Right ventricle myocardium superior (tissue), 1 donor: ENCODE measurements around the gene P2RX1. TPM values are rescaled to one million over a fixed set of nuclear protein-coding genes. Genes with fewer than 3 reads are reported as not detected.
"Not testable (repeated sequence)": the region's sequence is repeated elsewhere in the genome, so short reads cannot be mapped to it uniquely, and the experiment has no call there.

Experiments used
- ATAC-seq: fragments of 200-7000 bp; cut with Tn5 transposase; one replicate; pipeline ENCODE4 v1.9.1; 2020; ENCODE audit warnings: mild to moderate bottlenecking; ENCODE audit not compliant: poor library complexity
- DNase-seq: peaks from one replicate; pipeline ENCODE4 v3.0.0-alpha.2; 2020
- intact Hi-C: fragments of 100-400 bp; cut with DNase I; formaldehyde crosslinking; loops from one replicate; pipeline ENCODE4 v1.11.2; 2022
- total RNA-seq: library from RNA; stranded (reverse); fragmentation: NEBNext Ultra II Directional; extraction: Animal tissue kit (Norgen Biotek cat#: 25700); gene quantifications from one replicate; pipeline ENCODE4 v1.2.1, GENCODE V29; 2021
- donor health status: DM: no; HTN: yes; CAD: no; lungs with severe emphysema.

The P2RX1 gene
- total RNA-seq, 1 donor from 2014 or later, result 0.08 TPM

DNA sequence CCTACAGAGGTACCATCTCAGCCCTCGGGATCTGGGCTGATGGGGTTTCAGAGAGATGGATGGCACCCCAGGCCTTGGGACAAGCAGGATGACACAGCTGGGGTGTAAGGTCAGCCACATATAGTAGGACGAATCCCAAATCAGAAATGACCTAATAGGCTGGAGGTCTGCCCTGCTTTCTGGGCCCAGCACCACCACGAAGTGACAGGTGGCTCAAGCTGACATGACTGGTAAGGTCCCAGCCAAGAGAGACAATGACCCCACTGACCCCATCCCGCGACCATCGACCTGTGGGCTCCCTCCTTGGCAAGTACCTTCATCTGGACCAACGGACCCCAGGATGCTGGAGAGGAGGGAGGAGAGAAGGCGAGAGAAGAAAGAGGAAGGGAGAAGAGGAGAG is 39.0 kb downstream of the P2RX1 start:
- DNase-seq (no peak), ATAC-seq (no peak)
- intact Hi-C loops, result no loop called here

DNA sequence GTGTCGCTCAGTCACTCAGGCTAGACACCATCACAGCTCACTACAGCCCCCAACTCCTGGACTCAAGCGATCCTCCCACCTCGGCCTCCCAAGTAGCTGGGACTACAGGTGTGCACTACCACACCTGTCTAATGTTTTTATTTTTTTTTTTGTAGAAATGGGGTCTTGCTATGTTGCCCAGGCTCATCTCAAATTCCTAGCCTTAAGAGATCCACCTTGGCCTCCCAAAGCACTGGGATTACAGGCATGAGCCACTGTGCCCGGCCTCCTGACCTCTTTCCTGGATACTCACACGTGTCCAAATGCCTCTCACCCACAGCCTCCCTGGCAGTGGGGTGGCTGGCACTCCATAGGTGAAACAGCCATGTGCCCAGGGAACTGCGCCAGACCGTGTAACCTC is 40.9 kb downstream of the P2RX1 start:
- intact Hi-C loops, result no loop called here
- no peak for ATAC-seq
- DNase-seq, result no peak

DNA sequence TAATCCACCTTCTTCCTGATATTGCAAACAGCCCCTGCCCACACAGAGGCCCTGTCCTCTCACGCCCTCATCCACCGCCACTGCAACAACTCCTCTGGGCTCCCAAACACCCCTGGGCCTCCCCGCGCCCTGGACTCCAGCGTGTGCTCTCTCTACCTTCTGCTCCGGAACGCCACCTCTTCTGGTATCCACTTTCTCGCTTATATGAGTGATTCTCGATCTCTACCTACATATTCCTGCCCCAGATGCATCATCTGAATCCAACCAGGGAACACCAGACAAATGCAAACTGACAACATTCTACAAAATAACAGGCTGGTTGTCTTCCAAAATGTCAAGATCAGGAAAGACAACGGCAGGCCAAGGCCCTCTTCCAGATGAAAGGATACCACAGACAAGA is 42.4 kb downstream of the P2RX1 start:
- ATAC-seq (no peak), DNase-seq (no peak)
- intact Hi-C loops, result no loop called here

DNA sequence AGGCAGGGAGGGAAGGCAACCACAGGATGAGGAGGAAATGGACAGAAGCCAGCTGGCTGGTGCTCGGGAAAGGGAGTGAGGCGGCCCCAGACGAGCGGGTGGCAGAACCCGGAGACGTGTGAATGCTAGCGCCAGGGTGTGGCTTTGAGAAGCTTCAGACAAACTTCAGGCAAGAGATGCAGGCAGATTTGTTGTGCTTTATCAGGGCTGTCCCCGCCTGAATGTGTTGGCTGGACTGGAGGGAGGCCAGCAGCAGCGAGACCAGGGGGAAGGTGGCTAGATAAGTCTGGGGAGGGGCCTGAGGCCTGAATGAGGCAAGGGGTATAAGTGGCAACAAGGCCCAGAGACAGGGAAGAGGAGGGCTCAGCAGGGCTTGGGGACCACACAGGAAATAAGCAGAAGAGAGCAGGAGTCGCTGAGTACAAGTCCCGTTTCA is 45.4 kb downstream of the P2RX1 start:
- ATAC-seq (no peak), DNase-seq (peak; percentile 59)
- intact Hi-C loops, result no loop called here

DNA sequence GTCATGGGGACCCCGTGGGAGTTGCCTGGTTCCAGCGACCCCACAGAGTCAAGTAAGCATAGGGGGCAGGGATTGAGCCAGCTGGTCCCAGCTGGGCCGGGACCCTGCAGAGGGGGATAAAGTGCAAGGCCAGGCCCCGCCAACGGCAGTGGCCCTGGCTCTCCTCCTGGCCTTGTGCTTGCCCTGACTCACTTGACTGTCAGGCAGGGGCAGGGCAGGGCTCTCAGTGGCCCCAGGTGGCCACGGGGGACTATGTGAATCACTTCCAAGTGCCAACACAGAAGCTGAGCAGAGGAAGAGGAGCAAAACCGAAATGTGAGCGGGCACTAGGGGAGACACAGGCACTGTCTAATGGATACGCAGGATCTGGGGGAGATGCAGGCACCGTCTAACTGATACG is 48.7 kb downstream of the P2RX1 start:
- ATAC-seq, result no peak
- intact Hi-C loops, result loop anchor here (5.0 to 10.0 kb wide), 2 partner anchors 45 to 137 kb away; no protein-coding TSS in a partner anchor
- no peak for DNase-seq

DNA sequence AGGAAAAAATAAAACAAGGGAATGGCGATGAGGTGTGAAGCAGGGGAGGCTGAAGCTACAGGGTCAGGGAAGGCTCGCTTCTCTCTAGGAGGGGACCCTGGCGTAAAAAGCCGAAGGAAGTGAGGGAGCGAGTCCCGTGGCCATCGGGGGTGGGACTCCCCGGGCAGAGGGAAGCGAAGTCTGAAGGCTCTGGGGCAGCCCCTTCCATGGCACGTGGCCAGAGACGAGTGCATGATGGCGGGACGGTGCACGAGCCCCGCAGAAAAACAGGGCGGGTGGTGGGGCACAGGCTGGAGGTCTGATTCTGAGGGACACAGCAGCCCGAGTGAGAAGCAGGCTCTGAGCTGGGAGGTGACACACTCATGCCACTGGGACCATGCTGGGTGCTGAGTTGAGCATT is 49.2 kb downstream of the P2RX1 start:
- ATAC-seq (no peak), DNase-seq (no peak)
- intact Hi-C loops, result loop anchor here (5.0 to 10.0 kb wide), 2 partner anchors 45 to 138 kb away; no protein-coding TSS in a partner anchor

DNA sequence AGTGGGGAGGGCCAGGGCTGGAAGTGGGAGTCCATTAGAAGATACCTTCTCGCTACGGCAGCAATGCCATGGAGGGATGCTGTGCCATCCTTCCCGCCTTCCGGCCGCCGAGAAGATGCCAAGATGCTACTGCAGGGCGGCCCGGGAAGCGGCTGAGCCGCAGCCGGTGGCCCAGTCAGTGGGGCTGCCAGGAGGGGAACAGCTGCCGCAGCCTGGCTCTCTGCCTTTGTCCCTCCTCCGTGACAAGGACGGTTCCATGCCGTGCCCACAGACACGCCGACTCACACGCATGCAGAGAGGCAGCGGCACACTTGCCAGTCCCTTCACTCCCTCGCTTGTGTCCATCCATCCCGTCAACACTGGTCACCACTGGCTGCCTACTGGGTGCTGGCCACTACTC is 50.0 kb downstream of the P2RX1 start:
- DNase-seq, result no peak
- intact Hi-C loops, result loop anchor here (5.0 to 10.0 kb wide), 2 partner anchors 46 to 139 kb away; no protein-coding TSS in a partner anchor
- no peak for ATAC-seq

DNA sequence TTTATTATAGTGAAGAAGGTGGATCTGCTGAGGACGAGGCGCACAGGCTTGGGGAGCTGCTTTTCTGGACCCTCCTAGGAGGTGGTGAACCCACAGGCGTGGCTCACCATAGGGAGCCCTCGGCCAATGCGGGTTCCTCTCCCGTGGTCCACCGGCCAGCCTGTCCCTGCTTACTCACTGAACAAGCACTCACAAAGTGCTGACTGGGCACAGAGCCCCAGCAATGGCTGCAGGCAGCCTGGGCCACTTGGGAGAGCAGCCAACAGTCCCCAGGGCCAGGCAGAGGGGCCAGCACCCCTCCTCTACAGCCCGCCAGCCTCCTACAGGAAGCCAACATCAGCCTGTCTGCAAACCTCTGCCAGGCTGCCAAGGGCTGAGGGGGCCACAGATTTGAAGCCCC is 51.1 kb downstream of the P2RX1 start:
- ATAC-seq, result peak; percentile 60
- DNase-seq, result no peak
- intact Hi-C loops, result loop anchor here (5.0 to 10.0 kb wide), 2 partner anchors 47 to 140 kb away; no protein-coding TSS in a partner anchor

DNA sequence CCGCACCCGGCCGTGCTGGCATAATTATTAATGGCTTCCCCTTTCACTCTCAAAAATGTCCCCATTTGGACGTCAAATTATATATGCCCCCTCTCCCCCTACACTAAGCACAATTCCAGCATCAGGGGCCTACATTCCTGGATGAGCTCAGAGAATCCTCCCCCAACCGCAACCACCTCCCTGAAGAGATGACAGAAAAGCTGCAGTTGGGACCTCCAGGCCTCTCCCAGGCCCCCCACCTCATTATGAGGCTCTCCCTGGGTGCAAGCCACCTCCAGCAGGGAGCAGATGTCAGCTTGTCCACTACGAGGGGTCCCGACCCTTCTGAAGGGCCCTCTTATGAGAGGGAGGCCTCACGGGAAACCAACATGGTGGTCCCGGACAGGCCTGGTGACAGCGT is 51.7 kb downstream of the P2RX1 start:
- no peak for ATAC-seq
- intact Hi-C loops, result loop anchor here (10.0 kb wide), 1 partner anchor 140 kb away; no protein-coding TSS in a partner anchor

DNA sequence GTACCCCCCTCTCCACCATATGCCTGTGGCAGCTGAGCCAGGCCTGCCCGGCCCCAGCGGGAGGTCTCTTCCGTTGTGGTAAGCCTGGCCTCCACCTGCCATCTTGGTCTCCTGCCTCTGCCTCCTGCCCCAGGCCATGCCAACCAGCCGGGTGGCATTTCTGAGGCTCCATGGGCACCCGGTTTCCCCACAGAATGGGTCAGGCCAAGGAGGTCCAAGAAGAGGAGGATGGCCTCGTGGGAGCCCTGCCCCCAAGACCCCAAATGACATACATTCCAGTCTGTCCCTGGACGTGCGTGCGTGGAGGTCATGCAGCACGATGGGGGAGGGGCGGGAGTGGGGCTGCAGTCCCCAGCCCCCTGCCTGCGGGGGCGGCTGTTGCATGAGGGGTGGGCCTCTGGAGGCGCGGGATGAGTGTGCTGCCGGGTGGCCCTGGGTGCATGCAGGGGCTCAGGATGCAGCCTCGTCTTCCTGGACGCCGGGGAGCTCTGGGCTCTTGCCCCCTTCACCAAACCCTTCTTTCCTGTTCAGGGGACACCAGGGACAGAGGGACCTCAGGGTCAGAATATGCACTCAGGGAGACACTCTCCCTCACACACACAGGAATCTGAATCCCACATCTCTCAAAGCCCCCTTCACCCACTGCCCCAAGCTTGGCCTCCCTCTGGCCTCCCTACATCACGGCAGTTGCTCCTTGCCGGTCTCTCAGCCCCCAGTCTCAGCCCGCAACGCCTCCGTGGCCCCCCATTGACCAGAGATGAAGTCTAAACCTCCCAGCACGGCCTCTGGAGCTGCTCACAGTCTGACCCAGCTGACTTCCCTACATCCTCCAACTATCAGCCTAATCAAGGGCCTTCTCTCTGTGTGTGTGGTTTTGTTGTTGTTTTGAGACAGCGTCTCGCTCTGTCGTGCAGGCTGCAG is 54.2 kb downstream of the P2RX1 start:
- ATAC-seq (no peak), DNase-seq (no peak)
- intact Hi-C loops, result loop anchor here (10.0 kb wide), 1 partner anchor 143 kb away; no protein-coding TSS in a partner anchor

More for the DNA sequence above, 51.7 kb downstream of the P2RX1 start:
- no peak for DNase-seq

DNA sequence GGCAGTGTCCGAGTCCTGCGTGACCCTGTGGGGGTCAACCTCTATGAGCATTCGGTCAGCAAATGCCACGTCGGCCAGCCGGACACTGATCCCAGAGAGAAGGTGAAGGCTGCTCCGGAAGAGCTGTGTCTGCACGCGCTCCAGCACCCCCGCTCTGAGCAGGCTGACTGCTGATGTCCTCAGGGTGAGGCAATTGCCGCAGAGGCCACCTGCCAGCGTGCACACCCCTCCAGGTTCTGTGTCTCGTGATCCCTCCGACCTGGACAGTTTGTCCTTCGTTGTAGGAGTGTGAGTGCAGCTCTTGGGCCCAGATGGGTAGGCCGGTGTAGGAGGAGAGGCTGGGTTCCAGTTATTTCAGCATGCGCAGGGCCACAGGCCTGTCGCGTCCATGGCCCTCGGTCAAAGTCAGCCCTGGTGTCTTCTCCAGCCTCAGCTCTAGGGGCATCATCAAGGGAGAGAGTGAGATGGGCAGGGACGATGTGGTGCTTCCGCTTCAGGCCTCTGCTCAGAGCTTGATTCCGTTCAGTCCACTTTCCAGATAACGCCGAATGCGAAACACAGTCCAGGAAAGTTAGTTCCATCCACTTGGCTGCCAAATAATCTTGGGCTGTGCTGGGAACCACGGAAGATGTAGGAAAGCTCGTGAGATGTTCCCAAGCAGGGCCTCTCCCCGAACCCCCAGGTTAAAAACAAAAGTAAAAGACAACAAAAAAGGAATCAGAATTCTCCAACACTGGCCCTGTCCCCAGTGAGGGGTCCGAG is 55.1 kb downstream of the P2RX1 start:
- DNase-seq (no peak), ATAC-seq (no peak)

DNA sequence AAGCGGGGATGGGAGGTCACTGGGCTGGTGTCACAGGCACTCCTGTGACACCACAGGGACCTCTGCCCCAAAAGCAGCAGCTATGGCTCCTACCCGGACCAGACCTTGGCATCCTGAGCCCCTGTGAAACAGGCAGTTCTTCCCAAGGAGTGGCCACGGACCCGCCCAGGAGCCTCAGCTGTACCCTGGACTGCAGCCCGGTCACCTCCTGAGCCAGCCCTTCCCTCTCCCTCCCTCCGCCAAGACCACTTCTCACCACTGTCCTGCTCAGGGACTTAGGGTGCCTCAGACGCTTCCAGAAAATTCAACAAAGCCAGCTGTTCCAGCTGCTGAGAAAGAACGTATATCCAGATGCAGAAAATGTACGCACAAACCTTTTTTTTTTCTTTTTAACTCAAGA is 56.3 kb downstream of the P2RX1 start:
- intact Hi-C loops, result loop anchor here (10.0 kb wide), 1 partner anchor 145 kb away; no protein-coding TSS in a partner anchor
- ATAC-seq (no peak), DNase-seq (no peak)

More for the DNA sequence above, 55.1 kb downstream of the P2RX1 start:
- intact Hi-C loops, result loop anchor here (10.0 kb wide), 1 partner anchor 144 kb away; no protein-coding TSS in a partner anchor

DNA sequence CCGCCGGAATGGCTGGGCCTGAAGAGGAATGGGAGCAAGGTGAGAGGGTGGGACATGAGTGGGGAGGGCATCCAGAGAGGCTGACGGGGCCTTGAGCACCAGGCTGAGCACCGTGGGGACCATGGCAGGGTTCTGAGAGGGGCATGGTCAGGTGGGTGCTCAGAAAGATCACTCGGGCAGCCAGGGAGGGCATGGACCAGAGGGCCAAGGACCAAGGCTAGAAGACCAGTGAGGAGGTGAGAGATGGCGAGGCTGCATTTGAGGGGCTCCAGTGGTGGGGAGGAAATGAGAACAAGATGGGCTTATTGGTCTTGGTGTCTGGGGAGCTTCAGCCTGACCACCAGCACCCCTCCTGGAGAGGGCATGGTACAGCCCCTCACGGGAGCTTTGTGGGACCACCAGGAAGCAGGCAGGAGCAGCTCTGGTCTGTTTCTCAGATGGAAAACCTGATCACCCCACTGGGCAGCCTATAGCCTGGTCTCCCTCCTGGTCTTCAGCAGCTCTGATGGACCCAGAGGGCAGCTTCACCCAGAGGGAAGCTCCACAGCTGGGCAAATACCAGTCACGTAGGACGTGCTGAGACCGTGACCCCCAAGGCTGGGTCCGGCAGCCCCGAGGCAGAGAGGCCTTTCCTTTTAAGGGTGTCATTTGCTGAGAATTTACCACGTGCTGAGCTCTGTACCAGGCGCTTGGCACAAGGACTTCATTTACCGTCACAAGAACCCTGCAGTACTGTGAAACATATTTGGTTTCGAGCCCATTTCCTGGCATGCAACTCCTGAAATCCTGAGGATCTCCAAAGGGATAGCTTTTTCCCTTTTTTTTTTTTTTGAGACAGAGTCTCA is 58.8 kb downstream of the P2RX1 start:
- intact Hi-C loops, result no loop called here
- no peak for DNase-seq
- ATAC-seq, result no peak

DNA sequence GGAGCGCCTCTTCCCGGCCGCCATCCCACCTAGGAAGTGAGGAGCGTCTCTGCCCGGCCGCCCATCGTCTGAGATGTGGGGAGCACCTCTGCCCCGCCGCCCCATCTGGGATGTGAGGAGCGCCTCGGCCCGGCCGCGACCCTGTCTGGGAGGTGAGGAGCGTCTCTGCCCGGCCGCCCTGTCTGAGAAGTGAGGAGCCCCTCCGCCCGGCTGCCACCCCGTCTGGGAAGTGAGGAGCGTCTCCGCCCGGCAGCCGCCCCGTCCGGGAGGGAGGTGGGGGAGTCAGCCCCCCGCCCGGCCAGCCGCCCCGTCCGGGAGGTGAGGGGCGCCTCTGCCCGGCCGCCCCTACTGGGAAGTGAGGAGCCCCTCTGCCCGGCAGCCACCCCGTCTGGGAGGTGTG is 62.1 kb downstream of the P2RX1 start:
- intact Hi-C loops, ATAC-seq, DNase-seq: not testable (repeated sequence)

DNA sequence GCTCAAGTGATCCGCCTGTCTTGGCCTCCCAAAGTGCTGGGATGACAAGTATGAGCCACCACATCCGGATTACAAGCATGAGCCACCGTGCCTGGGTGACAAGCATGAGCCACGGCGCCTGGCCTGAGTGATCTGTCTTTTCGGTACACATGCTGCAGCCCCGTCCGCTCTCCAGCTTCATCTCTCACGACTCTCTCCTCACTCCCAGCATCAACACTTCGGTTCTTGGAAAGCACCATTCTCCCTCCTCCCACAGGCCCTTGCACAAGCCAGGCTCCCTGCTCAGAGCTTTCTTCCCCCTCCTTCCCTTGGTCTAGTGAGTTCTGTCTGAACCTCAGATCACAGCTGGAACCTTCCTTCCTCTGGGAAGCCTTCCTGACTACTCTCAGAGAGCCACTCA is 63.7 kb downstream of the P2RX1 start:
- intact Hi-C loops, result no loop called here

DNA sequence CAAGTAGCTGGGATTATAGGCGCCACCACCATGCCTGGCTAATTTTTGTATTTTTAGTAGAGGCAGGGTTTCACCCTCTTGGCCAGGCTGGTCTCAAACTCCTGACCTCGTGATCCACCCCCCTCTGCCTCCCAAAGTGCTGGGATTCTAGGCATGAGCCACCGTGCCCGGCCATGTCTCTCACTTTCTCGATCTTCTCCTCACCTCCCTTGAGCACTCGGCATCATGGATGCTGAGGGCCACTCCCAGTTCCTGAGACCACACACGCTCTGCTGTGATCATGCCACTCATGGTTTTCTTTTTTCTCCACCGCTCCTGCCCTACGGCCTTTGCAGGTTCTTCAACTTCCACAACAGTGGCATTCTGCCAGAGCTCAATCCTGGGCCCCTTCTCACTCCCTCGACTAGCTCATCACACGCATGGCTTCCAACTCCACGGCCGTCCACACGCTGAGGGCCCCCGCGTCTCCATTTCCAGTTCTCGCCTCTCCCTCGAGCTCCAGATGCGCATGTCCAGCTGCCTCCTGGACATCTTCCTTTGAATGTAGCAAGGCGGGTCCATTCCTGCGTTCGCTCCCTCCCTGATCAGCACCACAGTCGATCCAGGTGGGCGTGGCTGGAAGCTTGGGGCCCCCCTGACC is 64.7 kb downstream of the P2RX1 start:
- ATAC-seq, result no peak
- intact Hi-C loops, result no loop called here
- DNase-seq, result no peak

More for the DNA sequence above, 63.7 kb downstream of the P2RX1 start:
- DNase-seq (no peak), ATAC-seq (no peak)

DNA sequence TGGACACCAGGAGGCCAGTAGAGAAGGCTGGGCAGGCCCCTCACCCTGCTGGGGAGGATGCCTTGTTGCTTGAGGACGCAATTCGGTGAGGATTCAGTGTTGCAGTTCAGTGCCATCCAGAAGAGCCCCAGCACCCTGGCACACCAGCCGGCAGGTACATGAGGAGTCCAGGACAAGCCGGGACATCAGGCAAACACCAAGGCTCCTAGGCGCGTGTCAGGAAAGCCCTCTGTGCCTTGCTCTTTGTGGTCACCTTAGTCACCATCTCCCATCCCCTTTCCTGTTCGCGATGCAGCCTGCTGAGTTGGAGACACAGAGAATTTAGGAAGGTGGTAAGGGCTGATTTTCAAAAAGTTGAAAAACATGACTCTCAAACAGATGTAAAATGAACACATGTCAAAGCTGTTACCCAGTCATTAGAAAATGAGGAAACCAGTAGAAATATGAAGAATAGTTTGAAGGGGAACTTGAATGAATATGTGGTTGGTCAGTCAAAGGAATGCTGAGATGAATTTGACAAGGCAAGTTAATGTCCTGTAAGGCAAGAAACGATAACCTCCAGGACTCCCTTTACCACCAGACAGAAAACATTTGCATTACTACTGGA is 67.9 kb downstream of the P2RX1 start:
- DNase-seq (no peak), ATAC-seq (no peak)
- intact Hi-C loops, result no loop called here
